Stimulated activated CD4-positive, alpha-beta T cell treated with anti-CD3 and anti-CD28 coated beads, Interleukin-12 subunit alpha, Interleukin-12 subunit beta, amount 100 ng/mL, for 48 hours (primary cell): Measurements from ENCODE around the gene KLHL18.
"Not testable (repeated sequence)": the region's sequence is repeated elsewhere in the genome, so short reads cannot be mapped to it uniquely, and the experiment has no call there.

Source experiments
- DNase-seq, 3 donors: peaks; one replicate each; pipeline ENCODE4 v3.0.0-alpha.2; 2020; ENCODE audit warnings: low read depth in 2 of 3, low spot score in 1 of 3

Gene KLHL18

GRCh38 chr3:47359323-47359722 lies 76.6 kb downstream of the KLHL18 start:
- DNase-seq, result no peak

DNA sequence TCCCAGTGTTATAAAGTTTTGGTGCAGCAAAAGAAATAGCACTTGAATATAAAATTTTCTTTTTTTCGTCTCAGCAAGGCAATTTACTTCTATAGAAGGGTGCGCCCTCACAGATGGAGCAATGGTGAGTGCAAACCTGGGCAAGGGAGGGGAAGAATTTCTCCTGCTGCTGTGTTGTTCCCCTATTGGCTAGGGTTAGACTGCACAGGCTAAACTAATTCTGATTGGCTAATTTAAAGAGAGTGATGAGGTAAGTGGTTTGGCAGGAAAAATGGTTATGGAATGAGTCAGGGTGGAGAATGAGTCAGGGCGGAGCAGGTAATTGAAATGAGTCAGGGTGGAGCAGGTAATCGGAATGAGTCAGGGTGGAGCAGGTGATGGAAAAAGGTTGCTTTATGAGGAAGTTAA lies 77.4 kb downstream of the KLHL18 start:
- peak in 2 of 3 donors; percentile 18 to 30 for DNase-seq

DNA sequence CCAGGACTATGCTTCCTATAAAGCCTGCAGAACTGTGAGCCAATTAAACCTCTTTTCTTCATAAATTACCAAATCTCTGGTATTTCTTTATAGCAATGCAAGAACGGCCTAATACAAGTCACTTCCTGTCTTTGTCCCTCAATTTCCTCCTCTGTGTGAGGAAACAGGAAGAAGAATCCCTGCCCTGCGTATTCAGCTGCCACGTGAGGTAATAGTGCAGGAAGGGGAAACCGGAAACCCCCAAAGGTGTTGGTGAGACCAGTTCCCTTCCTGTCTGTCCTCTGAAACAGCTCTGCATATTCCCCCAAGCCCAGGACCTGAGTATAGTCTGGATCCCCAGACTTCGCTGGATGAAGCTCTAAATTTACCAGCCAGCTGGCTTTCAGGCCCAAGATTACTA lies 80.0 kb downstream of the KLHL18 start:
- no peak for DNase-seq

DNA sequence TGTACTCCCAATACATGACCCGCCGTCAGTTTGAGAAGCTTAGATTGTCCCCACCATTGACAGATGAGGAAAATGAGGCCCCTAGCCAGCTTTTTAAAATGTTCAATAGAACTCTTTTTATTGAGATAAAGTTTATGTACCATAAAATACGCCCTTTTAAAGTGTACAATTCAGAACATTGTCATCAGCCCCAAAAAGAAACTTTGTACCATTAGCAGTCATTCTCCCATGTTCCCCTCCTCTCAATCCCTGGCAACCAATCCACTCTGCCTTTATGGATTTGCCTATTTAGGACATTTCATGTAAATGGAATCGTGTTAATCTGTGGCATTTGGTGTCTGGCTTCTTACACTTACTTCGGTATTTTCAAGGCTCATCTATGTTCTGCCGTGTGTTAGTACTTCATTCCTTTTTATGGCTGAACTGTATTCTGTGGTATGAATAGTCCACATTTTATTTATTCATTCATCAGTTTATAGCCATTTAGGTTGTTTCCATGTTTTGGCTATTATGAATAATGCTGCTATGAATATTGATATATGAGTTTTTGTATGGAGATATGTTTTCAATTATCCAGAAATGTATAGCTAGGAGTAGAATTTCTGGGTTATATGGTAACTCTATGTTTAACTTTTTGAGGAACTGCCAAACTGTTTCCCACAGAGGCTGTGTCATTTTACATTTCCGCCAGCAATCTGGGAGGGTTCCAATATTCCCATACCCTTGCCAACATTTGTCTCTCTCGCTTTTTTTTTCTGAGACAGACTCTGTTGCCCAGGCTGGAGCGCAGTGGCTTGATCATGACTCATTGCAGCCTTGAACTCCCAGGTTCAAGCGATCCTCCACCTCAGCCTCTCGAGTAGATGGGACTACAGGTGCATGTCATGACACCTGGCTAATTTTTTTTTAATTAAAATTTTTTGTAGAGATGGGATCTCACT lies 82.7 kb downstream of the KLHL18 start:
- no peak for DNase-seq

DNA sequence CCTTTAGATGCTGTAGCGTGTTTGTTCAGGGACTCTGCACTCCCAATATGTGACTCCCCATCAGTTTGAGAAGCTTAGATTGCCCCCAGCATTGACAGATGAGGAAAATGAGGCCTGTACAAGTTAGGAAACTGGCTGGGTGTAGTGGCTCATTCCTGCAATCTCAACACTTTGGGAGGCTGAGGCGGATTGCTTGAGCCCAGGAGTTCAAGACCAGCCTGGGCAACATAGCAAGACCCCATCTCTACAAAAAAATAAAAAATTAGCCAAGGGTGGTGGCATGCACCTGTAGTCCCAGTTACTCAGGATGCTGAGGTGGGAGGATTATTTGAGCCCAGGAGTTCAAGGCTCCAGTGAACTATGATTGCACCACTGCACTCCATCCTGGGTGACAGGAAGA lies 84.1 kb downstream of the KLHL18 start:
- no peak for DNase-seq

- DNase-seq, result no peak
These were observed 84.9 kb downstream of the KLHL18 start for GRCh38 chr3:47367631-47368030.

- not testable (repeated sequence) for DNase-seq
These were observed 87.3 kb downstream of the KLHL18 start for GRCh38 chr3:47370020-47370419.

GRCh38 chr3:47370887-47371697 lies 88.3 kb downstream of the KLHL18 start:
- peak in 1 of 3 donors; percentile 16 for DNase-seq

GRCh38 chr3:47374587-47374986 lies 91.8 kb downstream of the KLHL18 start:
- no peak for DNase-seq

DNA sequence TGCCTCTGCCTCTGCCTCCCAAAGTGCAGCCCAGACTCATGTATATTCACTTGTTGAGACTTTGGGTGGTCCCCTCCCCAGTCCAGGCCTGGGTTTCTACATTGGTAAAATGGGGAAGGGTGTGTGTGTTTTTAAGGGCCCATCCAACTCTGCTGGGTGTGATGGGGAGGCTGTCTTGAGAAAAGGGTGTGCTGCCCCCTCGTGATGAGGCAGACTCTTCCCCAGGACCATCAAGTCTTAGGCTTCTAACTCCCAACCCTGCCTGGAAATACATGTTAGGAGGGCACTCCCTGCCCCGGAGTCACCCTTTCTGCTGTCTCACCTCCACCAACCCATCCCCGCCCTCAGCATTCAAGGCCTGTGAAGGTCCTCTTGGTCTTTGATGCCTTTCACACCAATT lies 93.6 kb downstream of the KLHL18 start:
- no peak for DNase-seq

GRCh38 chr3:47377186-47377585 lies 94.4 kb downstream of the KLHL18 start:
- DNase-seq, result no peak

GRCh38 chr3:47378869-47379268 lies 96.1 kb downstream of the KLHL18 start:
- DNase-seq, result no peak

- DNase-seq, result no peak
These were observed 96.7 kb downstream of the KLHL18 start for GRCh38 chr3:47379411-47379899.

GRCh38 chr3:47380026-47380600 lies 97.4 kb downstream of the KLHL18 start:
- no peak for DNase-seq

DNA sequence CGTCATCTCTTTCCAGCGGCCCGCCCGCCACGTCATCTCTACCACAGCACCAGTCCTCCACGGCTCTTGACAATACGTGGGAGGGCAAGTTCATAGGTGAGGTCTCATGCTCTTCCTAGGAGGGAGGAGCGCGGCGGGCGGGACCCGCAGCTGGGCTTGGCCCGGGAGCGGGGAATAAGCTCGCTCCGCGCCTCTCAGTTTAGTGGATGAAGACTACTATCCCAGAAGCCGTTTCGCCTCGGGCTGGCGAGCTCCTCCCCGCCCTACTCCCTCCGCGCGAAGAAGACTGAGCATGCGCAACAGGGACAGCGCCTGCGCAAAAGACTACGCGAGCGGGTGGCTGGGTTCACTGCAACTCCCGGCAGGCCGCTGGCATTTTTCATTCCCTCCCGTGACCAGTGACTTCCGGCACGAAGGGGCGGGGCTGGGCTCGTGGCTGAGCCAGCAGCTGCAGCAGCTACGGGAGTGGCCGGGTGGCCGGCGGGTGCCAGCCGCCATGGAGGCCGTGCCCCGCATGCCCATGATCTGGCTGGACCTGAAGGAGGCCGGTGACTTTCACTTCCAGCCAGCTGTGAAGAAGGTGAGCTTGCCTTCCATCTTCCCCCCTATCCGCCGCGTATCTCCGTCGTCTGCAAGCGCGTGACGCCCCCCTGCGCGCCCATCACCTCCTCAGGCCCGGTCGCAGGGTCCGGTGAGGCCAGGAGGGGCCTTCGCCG lies 98.0 kb downstream of the KLHL18 start, which contains the start of gene PTPN23:
TSS of gene PTPN23 (plus strand) at position 421 of the 716 bp plus-strand sequence. CDS start at position 497, 76 bp downstream.
- peak; percentile 97 to 99 (median 98) for DNase-seq

GRCh38 chr3:47381317-47382157 lies 98.8 kb downstream of the KLHL18 start:
- peak; percentile 54 to 81 (median 67) for DNase-seq

DNA sequence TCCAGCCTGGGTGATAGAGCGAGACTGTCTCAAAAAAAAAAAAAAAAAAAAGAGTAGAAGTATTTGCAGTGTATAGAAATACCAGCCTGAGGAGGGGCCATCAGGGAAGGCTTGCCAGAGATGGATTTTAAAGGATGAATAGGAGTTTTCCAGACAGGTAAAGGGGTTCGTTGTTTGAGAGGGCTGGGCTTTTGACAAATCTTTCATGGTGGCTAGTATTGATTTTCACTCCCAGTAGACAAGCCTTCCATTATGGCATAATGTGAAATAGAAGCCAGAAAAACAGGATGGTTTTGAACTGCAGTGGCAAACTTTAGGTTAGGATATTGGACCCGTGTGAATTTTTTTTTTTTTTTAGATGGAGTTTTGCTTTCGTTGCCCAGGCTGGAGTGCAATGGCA lies 101.7 kb downstream of the KLHL18 start:
- no peak for DNase-seq

DNA sequence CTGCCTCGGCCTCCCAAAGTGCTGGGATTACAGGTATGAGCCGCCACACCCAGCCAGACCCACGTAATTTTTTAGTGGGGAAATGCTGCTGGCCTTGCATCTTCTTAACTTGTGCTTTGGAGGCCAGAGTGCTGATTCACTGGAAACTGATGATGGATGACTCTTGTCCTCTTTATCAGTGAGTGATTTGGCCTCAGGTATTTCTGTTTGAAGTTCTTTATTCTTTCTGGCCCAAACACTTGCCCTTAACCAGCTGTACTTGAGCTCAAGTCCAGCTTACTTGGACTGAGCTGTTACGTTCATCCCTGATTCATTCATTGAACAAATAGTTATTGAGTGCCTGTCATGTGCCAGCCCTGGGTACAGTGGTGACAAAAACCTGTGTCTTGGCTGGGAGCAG lies 102.3 kb downstream of the KLHL18 start:
- no peak for DNase-seq

- no peak for DNase-seq
These were observed 103.1 kb downstream of the KLHL18 start for GRCh38 chr3:47385796-47386195.

- no peak for DNase-seq
These were observed 110.2 kb downstream of the KLHL18 start for GRCh38 chr3:47392933-47393332.
